OCI-LY1 (cell line): ENCODE data around the gene RNGTT.

Source experiments
- H2AFZ ChIP-seq: fragments of 200-600 bp; sonication (generic), shearing (Covaris generic); 2 replicates; pipeline ENCODE4 v1.6.0; 2014; ENCODE audit warnings: antibody characterized with exemption, mild to moderate bottlenecking, low read length
- H3F3A ChIP-seq: fragments of 200-600 bp; sonication (generic), shearing (Covaris generic); 2 replicates; pipeline ENCODE4 v1.6.0; 2014; ENCODE audit warnings: mild to moderate bottlenecking, antibody characterized with exemption, low read length, moderate library complexity; ENCODE audit not compliant: insufficient read depth
- H3K27ac ChIP-seq: fragments of 200-600 bp; sonication (generic); 2 replicates; pipeline ENCODE4 v1.5.1; 2014; ENCODE audit warnings: low read length, mixed run types, mild to moderate bottlenecking, low read depth; ENCODE audit not compliant: poor library complexity, severe bottlenecking
- H3K27me3 ChIP-seq: fragments of 200-600 bp; sonication (generic); 2 replicates; pipeline ENCODE4 v1.6.0; 2014; ENCODE audit warnings: antibody characterized with exemption, mild to moderate bottlenecking, low read length, moderate library complexity; ENCODE audit not compliant: insufficient read depth
- H3K36me3 ChIP-seq: fragments of 200-600 bp; sonication (generic); 2 replicates; pipeline ENCODE4 v1.6.1; 2014; ENCODE audit warnings: mild to moderate bottlenecking, antibody characterized with exemption, low read length, moderate library complexity, mixed read lengths; ENCODE audit not compliant: insufficient read depth
- H3K4me1 ChIP-seq: fragments of 200-600 bp; sonication (generic); 2 replicates; pipeline ENCODE4 v1.5.1; 2014; ENCODE audit warnings: mild to moderate bottlenecking, low read length, moderate library complexity; ENCODE audit not compliant: insufficient read depth, severe bottlenecking
- H3K4me2 ChIP-seq: fragments of 200-600 bp; sonication (generic), shearing (Covaris generic); 2 replicates; pipeline ENCODE4 v1.6.1; 2014; ENCODE audit warnings: low read length
- H3K4me3 ChIP-seq: fragments of 200-600 bp; sonication (generic); 2 replicates; pipeline ENCODE4 v1.5.1; 2014; ENCODE audit warnings: low read length, low read depth, mild to moderate bottlenecking, mixed read lengths; ENCODE audit not compliant: poor library complexity, severe bottlenecking
- H3K79me2 ChIP-seq: fragments of 200-600 bp; shearing (Covaris generic); 2 replicates; pipeline ENCODE4 v1.6.1; 2016; ENCODE audit warnings: mixed run types, low read length, mixed read lengths; ENCODE audit not compliant: insufficient read depth
- H3K9ac ChIP-seq: fragments of 200-600 bp; sonication (generic), shearing (Covaris generic); 2 replicates; pipeline ENCODE4 v1.6.1; 2014; ENCODE audit warnings: mild to moderate bottlenecking, low read length, mixed read lengths
- H3K9me2 ChIP-seq: fragments of 200-600 bp; sonication (generic), shearing (Covaris generic); 2 replicates; pipeline ENCODE4 v1.6.1; 2014; ENCODE audit warnings: low read depth, mild to moderate bottlenecking, low read length, mixed read lengths
- H3K9me3 ChIP-seq: fragments of 200-600 bp; shearing (Covaris generic); 2 replicates; pipeline ENCODE4 v1.6.1; 2014; ENCODE audit warnings: low read length, mixed read lengths
- H4K20me1 ChIP-seq: fragments of 200-600 bp; sonication (generic), shearing (Covaris generic); 2 replicates; pipeline ENCODE4 v1.6.0; 2016; ENCODE audit warnings: mild to moderate bottlenecking, low read length; ENCODE audit not compliant: insufficient read depth
- EZH2 ChIP-seq: fragments of 200-600 bp; sonication (generic), shearing (Covaris generic); IDR thresholded peaks from 2 replicates; pipeline ENCODE4 v1.8.0; 2017; ENCODE audit warnings: borderline replicate concordance, mixed run types, mild to moderate bottlenecking, antibody characterized with exemption, low read length, moderate library complexity, mixed read lengths
- TF ChIP-seq, protein P1 (sequence below): fragments of 200-600 bp; sonication (generic), shearing (Covaris generic); IDR thresholded peaks from 2 replicates; pipeline ENCODE4 v1.5.1; 2017; ENCODE audit warnings: mild to moderate bottlenecking, antibody characterized with exemption, low read length, moderate library complexity, mixed read lengths

The RNGTT gene

DNA sequence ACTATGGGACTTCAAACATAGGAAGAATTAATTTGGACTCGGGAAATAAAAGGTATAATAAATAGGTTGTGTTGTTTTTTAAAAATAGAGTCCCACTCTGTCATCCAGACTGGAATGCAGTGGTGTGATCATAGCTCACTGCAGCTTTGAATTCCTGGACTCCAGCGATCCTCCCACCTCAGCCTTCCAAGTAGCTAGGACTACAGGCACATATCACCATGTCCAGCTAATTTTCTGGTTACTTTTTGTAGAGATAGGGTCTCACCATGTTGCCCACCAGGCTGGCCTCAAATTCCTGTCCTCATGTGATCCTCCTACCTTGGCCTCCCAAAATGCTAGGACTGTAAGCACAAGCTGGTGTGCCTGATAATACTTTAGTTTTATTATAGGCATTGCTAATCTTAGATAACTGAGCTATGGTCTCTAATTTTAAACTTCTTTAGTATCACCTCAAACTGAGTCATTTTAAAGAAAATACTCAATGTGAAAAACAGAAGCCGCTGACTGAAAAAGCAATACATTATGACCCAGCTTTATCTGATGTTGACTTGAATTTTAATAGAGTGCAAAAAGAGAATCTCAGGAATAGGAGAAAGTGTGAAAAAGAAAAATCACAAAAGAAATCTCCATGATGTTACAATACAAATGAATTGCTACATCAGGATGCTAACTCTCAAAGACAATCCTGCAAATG lies 251.0 kb downstream of the RNGTT start:
- no peak overlapping the region for H3K4me2 ChIP-seq
- no peaks in the 10 kb centered on the region for H3K36me3 ChIP-seq
- H3K4me3 ChIP-seq = no peak overlapping the region
- H3K79me2 ChIP-seq = no peaks in the 10 kb centered on the region
- no peak overlapping the region for H2AFZ ChIP-seq
- no peaks in the 10 kb centered on the region for H3K9me3 ChIP-seq
- H3K9ac ChIP-seq = no peak overlapping the region
- H3F3A ChIP-seq = no peaks in the 10 kb centered on the region
- H4K20me1 ChIP-seq = no peaks in the 10 kb centered on the region
- TF ChIP-seq, protein P1, sequence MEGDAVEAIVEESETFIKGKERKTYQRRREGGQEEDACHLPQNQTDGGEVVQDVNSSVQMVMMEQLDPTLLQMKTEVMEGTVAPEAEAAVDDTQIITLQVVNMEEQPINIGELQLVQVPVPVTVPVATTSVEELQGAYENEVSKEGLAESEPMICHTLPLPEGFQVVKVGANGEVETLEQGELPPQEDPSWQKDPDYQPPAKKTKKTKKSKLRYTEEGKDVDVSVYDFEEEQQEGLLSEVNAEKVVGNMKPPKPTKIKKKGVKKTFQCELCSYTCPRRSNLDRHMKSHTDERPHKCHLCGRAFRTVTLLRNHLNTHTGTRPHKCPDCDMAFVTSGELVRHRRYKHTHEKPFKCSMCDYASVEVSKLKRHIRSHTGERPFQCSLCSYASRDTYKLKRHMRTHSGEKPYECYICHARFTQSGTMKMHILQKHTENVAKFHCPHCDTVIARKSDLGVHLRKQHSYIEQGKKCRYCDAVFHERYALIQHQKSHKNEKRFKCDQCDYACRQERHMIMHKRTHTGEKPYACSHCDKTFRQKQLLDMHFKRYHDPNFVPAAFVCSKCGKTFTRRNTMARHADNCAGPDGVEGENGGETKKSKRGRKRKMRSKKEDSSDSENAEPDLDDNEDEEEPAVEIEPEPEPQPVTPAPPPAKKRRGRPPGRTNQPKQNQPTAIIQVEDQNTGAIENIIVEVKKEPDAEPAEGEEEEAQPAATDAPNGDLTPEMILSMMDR = no peak
- no peak for TF ChIP-seq EZH2
- H3K27ac ChIP-seq = no peak overlapping the region
- no peaks in the 10 kb centered on the region for H3K9me2 ChIP-seq
- no peaks in the 10 kb centered on the region for H3K27me3 ChIP-seq
- H3K4me1 ChIP-seq = peaks cover 11% of the 10 kb centered on the region

- no peaks in the 10 kb centered on the region for H3K9me3 ChIP-seq
- no peaks in the 10 kb centered on the region for H4K20me1 ChIP-seq
- peaks cover 37% of the 10 kb centered on the region for H3K4me1 ChIP-seq
- H3K4me3 ChIP-seq = no peak overlapping the region
- H3K9me2 ChIP-seq = no peaks in the 10 kb centered on the region
- H3K27me3 ChIP-seq = no peaks in the 10 kb centered on the region
- H2AFZ ChIP-seq = no peak overlapping the region
- H3K27ac ChIP-seq = no peak overlapping the region
- no peaks in the 10 kb centered on the region for H3K36me3 ChIP-seq
- no peak overlapping the region for H3K4me2 ChIP-seq
- TF ChIP-seq EZH2 = no peak
- TF ChIP-seq, protein P1 = no peak
- H3K79me2 ChIP-seq = no peaks in the 10 kb centered on the region
- H3F3A ChIP-seq = peaks cover 4% of the 10 kb centered on the region; the same call in 1 of the 2 replicates
- H3K9ac ChIP-seq = no peak overlapping the region
Measured at GRCh38 chr6:88709819-88710246, 253.6 kb downstream of the RNGTT start.

DNA sequence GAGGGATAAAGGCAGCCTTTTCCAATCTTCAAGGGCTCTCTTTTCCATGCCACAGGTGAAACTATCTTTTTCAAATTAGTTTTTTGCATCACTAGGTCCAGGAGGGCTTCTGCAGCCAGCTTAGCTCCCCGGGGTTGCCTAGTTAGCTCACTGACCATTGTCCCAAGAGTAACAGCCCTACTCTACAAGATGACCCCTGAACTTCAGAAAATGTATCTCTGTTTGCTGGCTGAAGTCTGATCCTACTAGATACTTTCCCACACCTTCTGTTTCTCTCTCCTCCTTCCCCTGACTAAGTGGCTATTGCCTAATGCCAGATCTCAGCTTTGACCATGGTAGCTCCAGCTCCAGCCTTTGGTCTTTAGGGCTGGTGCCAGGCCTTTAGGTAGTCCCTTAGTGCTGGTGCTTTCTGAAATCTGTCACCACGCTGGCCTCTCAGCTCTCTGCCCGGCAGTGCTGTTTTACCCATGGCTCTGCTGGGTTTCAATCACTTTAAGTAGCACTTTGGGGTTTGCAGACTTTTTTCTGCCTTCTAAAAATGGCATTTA lies 255.1 kb downstream of the RNGTT start:
- H3K4me1 ChIP-seq = peaks cover 43% of the 10 kb centered on the region
- H3K9me3 ChIP-seq = no peaks in the 10 kb centered on the region
- H3K9me2 ChIP-seq = no peaks in the 10 kb centered on the region
- H3K79me2 ChIP-seq = no peaks in the 10 kb centered on the region
- no peaks in the 10 kb centered on the region for H3K27me3 ChIP-seq
- TF ChIP-seq EZH2 = no peak
- TF ChIP-seq, protein P1 = no peak
- H2AFZ ChIP-seq = no peak overlapping the region
- peak overlapping the region; percentile 91 for H3K27ac ChIP-seq
- H3F3A ChIP-seq = peaks cover 7% of the 10 kb centered on the region; the same call in 1 of the 2 replicates
- no peaks in the 10 kb centered on the region for H3K36me3 ChIP-seq
- H4K20me1 ChIP-seq = no peaks in the 10 kb centered on the region
- no peak overlapping the region for H3K4me2 ChIP-seq
- H3K9ac ChIP-seq = peak overlapping the region; percentile 17; the same call in 1 of the 2 replicates
- H3K4me3 ChIP-seq = no peak overlapping the region
